ENCODE results near the gene POU2F2.
"Not testable (repeated sequence)": the region's sequence is repeated elsewhere in the genome, so short reads cannot be mapped to it uniquely, and the experiment has no call there.

Gene POU2F2

GRCh38 chr19:42124386-42124901, 7.8 kb downstream of the POU2F2 start:
- DNase-seq, result no peak

GRCh38 chr19:42123765-42124164, 8.5 kb downstream of the POU2F2 start:
- no peak for DNase-seq

- DNase-seq, result peak; percentile 89
Measured at GRCh38 chr19:42122691-42123607, 9.3 kb downstream of the POU2F2 start.

- peak; percentile 94 for DNase-seq
Measured at GRCh38 chr19:42121656-42122069, 10.6 kb downstream of the POU2F2 start.

- no peak for DNase-seq
Measured at GRCh38 chr19:42121036-42121621, 11.1 kb downstream of the POU2F2 start.

- DNase-seq, result no peak
Measured at GRCh38 chr19:42120276-42120980, 11.8 kb downstream of the POU2F2 start.

GRCh38 chr19:42117076-42117475, 15.2 kb downstream of the POU2F2 start:
- DNase-seq, result no peak

- no peak for DNase-seq
Measured at GRCh38 chr19:42116308-42117075, 15.8 kb downstream of the POU2F2 start.

- no peak for DNase-seq
Measured at GRCh38 chr19:42115705-42116104, 16.5 kb downstream of the POU2F2 start.

- DNase-seq, result no peak
Measured at GRCh38 chr19:42115219-42115618, 17.0 kb downstream of the POU2F2 start.

GRCh38 chr19:42114412-42114811, 17.8 kb downstream of the POU2F2 start:
- DNase-seq, result no peak

GRCh38 chr19:42113641-42114348, 18.5 kb downstream of the POU2F2 start:
- no peak for DNase-seq

GRCh38 chr19:42111811-42112210, 20.4 kb downstream of the POU2F2 start:
- no peak for DNase-seq

GRCh38 chr19:42111384-42111783, 20.9 kb downstream of the POU2F2 start:
- DNase-seq, result no peak

GRCh38 chr19:42110658-42111057, 21.6 kb downstream of the POU2F2 start:
- no peak for DNase-seq

GRCh38 chr19:42109896-42110295, 22.4 kb downstream of the POU2F2 start:
- no peak for DNase-seq

GRCh38 chr19:42108527-42109389, 23.5 kb downstream of the POU2F2 start:
- peak; percentile 95 for DNase-seq

GRCh38 chr19:42105368-42105767, 26.9 kb downstream of the POU2F2 start:
- no peak for DNase-seq

GRCh38 chr19:42102877-42103276, 29.4 kb downstream of the POU2F2 start:
- no peak for DNase-seq

- DNase-seq, result not testable (repeated sequence)
Measured at GRCh38 chr19:42100241-42100640, 32.0 kb downstream of the POU2F2 start.
